Kidney (tissue), 14 donors: Measurements from ENCODE around the gene JARID2. TPM values are rescaled to one million over a fixed set of nuclear protein-coding genes. Genes with fewer than 3 reads are reported as not detected.

Source experiments
- DNase-seq, 5 donors: peaks; one replicate each; pipeline ENCODE4 v3.0.0-alpha.2; 2013 to 2020
- FAIRE-seq: peaks from 2 replicates; lab custom pipeline; 2012; peaks lifted over from hg19 to GRCh38; lab: Jason Lieb, UNC
- H3K27ac ChIP-seq, 2 donors: one replicate each; pipeline ENCODE4 v1.7.0; 2013; ENCODE audit warnings: low read depth in 2 of 2, low read length in 2 of 2, inconsistent platforms in 1 of 2
- H3K27me3 ChIP-seq: one replicate; pipeline ENCODE4 v1.7.1; 2013; ENCODE audit warnings: low read length, inconsistent platforms; ENCODE audit not compliant: control insufficient read depth, insufficient read depth
- H3K36me3 ChIP-seq, 3 donors: one replicate each; pipeline versions ENCODE4 v1.7.0 to v1.7.1; 2013; ENCODE audit warnings: low read length in 3 of 3, control low read depth in 1 of 3, inconsistent platforms in 1 of 3; ENCODE audit not compliant: insufficient read depth in 3 of 3, control insufficient read depth in 2 of 3
- H3K4me1 ChIP-seq, 3 donors: one replicate each; pipeline versions ENCODE4 v1.7.0 to v1.7.1; 2013; ENCODE audit warnings: low read length in 3 of 3, inconsistent platforms in 1 of 3, low read depth in 1 of 3; ENCODE audit not compliant: control insufficient read depth in 2 of 3, insufficient read depth in 2 of 3
- H3K4me3 ChIP-seq, 3 donors: one replicate each; pipeline versions ENCODE4 v1.7.0 to v1.8.1; 2013; ENCODE audit warnings: low read length in 3 of 3, control low read depth in 1 of 3, inconsistent platforms in 1 of 3
- H3K9ac ChIP-seq, 3 donors: one replicate each; pipeline versions ENCODE4 v1.7.0 to v1.7.1; 2013; ENCODE audit warnings: low read length in 3 of 3, control low read depth in 1 of 3, inconsistent platforms in 1 of 3
- H3K9me3 ChIP-seq, 3 donors: one replicate each; pipeline versions ENCODE4 v1.7.0 to v1.7.1; 2013; ENCODE audit warnings: low read length in 3 of 3, control low read depth in 1 of 3, inconsistent platforms in 1 of 3; ENCODE audit not compliant: control insufficient read depth in 2 of 3, insufficient read depth in 1 of 3
- CTCF ChIP-seq: IDR thresholded peaks from 3 replicates; pipeline ENCODE4 v1.5.1; 2012; ENCODE audit warnings: mild to moderate bottlenecking, moderate library complexity, borderline replicate concordance; ENCODE audit not compliant: insufficient read depth; ENCODE audit errors: extremely low read depth
- intact Hi-C: fragments of 100-400 bp; cut with DNase I; formaldehyde crosslinking; loops from one replicate; pipeline ENCODE4 v1.11.1; 2022
- polyA plus RNA-seq: library from polyadenylated mRNA; stranded (reverse); fragments of 350-450 nt; fragmentation: Illumina TruSeq; extraction: RNeasy Lipid Tissue Mini Kit (QIAGEN cat#74804); gene quantifications from one replicate; pipeline ENCODE4 v1.2.3, GENCODE V29; 2014; ENCODE audit warnings: low read depth, low replicate concordance; ENCODE audit not compliant: insufficient read depth
- total RNA-seq: library from RNA; stranded (reverse); fragmentation: NEBNext Ultra II Directional; extraction: Animal tissue kit (Norgen Biotek cat#: 25700); gene quantifications from one replicate; pipeline ENCODE4 v1.2.1, GENCODE V29; 2021
- donor health status: control.
- donor health status: control.
- donor health status: control.
- donor health status: control.
- donor health status: control.
- donor health status: DM: yes; HTN: yes; CAD: no.
- donor health status: Normal renal cell carcinoma (clear cell type).

The JARID2 gene
- total and polyA plus RNA-seq, 2 donors from 2014 or later = 1.8 to 12.3 TPM

GRCh38 chr6:15433511-15433861 lies 187.6 kb downstream of the JARID2 start:
- FAIRE-seq (no peak), DNase-seq (no peak)
- Histone ChIP-seq H3K4me3 (no peak overlapping the region), H3K27me3 (no peaks in the 10 kb centered on the region), H3K9ac (no peak overlapping the region), H3K27ac (no peak overlapping the region), H3K4me1 (peaks cover 3 to 8% (median 6%) of the 10 kb centered on the region in 3 donors), H3K9me3 (no peaks in the 10 kb centered on the region), H3K36me3 (no peaks in the 10 kb centered on the region)
- TF ChIP-seq CTCF = no peak
- intact Hi-C loops = no loop called here

GRCh38 chr6:15434263-15434662 lies 188.4 kb downstream of the JARID2 start:
- no peaks in the 10 kb centered on the region for H3K36me3 ChIP-seq
- no peaks in the 10 kb centered on the region for H3K9me3 ChIP-seq
- DNase-seq (no peak), FAIRE-seq (no peak)
- no peak for TF ChIP-seq CTCF
- intact Hi-C loops = no loop called here
- H3K4me3 ChIP-seq = no peak overlapping the region
- H3K9ac ChIP-seq = no peak overlapping the region
- no peaks in the 10 kb centered on the region for H3K27me3 ChIP-seq
- H3K4me1 ChIP-seq = peaks cover 3 to 8% (median 6%) of the 10 kb centered on the region in 3 donors
- no peak overlapping the region for H3K27ac ChIP-seq

- no peak overlapping the region for H3K4me3 ChIP-seq
- no peak for DNase-seq
- H3K4me1 ChIP-seq = peaks cover 3 to 12% (median 6%) of the 10 kb centered on the region in 3 donors
- no peak overlapping the region for H3K27ac ChIP-seq
- intact Hi-C loops = no loop called here
- no peaks in the 10 kb centered on the region for H3K36me3 ChIP-seq
- no peak for FAIRE-seq
- no peaks in the 10 kb centered on the region for H3K9me3 ChIP-seq
- H3K27me3 ChIP-seq = no peaks in the 10 kb centered on the region
- H3K9ac ChIP-seq = no peak overlapping the region
- TF ChIP-seq CTCF = no peak
Measured at GRCh38 chr6:15434823-15435380, 189.0 kb downstream of the JARID2 start.

GRCh38 chr6:15435468-15435867 lies 189.6 kb downstream of the JARID2 start:
- FAIRE-seq = no peak
- Histone ChIP-seq H3K27me3 (no peaks in the 10 kb centered on the region), H3K4me3 (no peak overlapping the region), H3K9me3 (no peaks in the 10 kb centered on the region), H3K4me1 (peaks cover 3 to 15% (median 6%) of the 10 kb centered on the region in 3 donors), H3K9ac (no peak overlapping the region), H3K27ac (no peak overlapping the region), H3K36me3 (no peaks in the 10 kb centered on the region)
- no peak for DNase-seq
- no peak for TF ChIP-seq CTCF
- intact Hi-C loops = no loop called here
